Suprapubic skin (tissue), 4 donors: Measurements from ENCODE around the gene CCNB3. TPM values are rescaled to one million over a fixed set of nuclear protein-coding genes. Genes with fewer than 3 reads are reported as not detected.

ENCODE experiments used
- DNase-seq, 2 donors: peaks; one replicate each; pipeline ENCODE4 v3.0.0-alpha.2; 2019; ENCODE audit warnings: low spot score in 2 of 2
- H3K27ac ChIP-seq: fragments of 200-600 bp; sonication (generic); one replicate; pipeline ENCODE4 v1.5.1; 2019
- H3K27me3 ChIP-seq: fragments of 200-600 bp; sonication (generic); one replicate; pipeline ENCODE4 v1.5.1; 2019
- H3K36me3 ChIP-seq: fragments of 200-600 bp; sonication (generic); one replicate; pipeline ENCODE4 v1.5.1; 2019
- H3K4me1 ChIP-seq: fragments of 200-600 bp; sonication (generic); one replicate; pipeline ENCODE4 v1.5.1; 2019
- H3K4me3 ChIP-seq: fragments of 200-600 bp; sonication (generic); one replicate; pipeline ENCODE4 v1.5.1; 2019; ENCODE audit warnings: mild to moderate bottlenecking
- H3K9me3 ChIP-seq: fragments of 200-600 bp; sonication (generic); one replicate; pipeline ENCODE4 v1.5.1; 2019
- EP300 ChIP-seq: sonication (generic); formaldehyde crosslinking; IDR thresholded peaks from one replicate; pipeline ENCODE4 v1.6.1; 2017; ENCODE audit warnings: antibody characterized with exemption
- POLR2A ChIP-seq, 2 donors: fragments of 450-650 bp; IDR thresholded peaks; one replicate each; pipeline ENCODE4 v1.6.1; 2017; ENCODE audit warnings: antibody characterized with exemption in 2 of 2, mild to moderate bottlenecking in 2 of 2, moderate library complexity in 2 of 2
- POLR2AphosphoS5 ChIP-seq, 3 donors: sonication (generic); formaldehyde crosslinking; IDR thresholded peaks; one replicate each; pipeline ENCODE4 v1.6.1; 2017; ENCODE audit warnings: antibody characterized with exemption in 3 of 3
- WGBS: methylation state at CpG from one replicate; pipeline ENCODE4 v1.1.5; 2018; 5-methylcytosine and 5-hydroxymethylcytosine counted together
- total RNA-seq, 4 donors: library from RNA; depleted of rRNA; stranded (reverse); fragments of >200 nt; gene quantifications; one replicate each; pipeline ENCODE4 v1.1.0, GENCODE V29; 2016
- TF ChIP-seq, protein P1 (sequence below), 2 donors: fragments of 200-600 bp in 1 of 2; fragments of 450-650 bp in 1 of 2; sonication (generic) in 1 of 2; IDR thresholded peaks; one replicate each; pipeline ENCODE4 v1.5.1; 2016 to 2019; ENCODE audit warnings: antibody characterized with exemption in 2 of 2, mild to moderate bottlenecking in 1 of 2, moderate library complexity in 1 of 2

The CCNB3 gene
- total RNA-seq, 4 donors from 2014 or later = 0.36 to 8.8 (median 0.82) TPM

- no peak overlapping the region for H3K27ac ChIP-seq
- WGBS = 33% methylated on average over 2 of the region's 2 CpGs
- no peaks in the 10 kb centered on the region for H3K9me3 ChIP-seq
- TF ChIP-seq, protein P1, sequence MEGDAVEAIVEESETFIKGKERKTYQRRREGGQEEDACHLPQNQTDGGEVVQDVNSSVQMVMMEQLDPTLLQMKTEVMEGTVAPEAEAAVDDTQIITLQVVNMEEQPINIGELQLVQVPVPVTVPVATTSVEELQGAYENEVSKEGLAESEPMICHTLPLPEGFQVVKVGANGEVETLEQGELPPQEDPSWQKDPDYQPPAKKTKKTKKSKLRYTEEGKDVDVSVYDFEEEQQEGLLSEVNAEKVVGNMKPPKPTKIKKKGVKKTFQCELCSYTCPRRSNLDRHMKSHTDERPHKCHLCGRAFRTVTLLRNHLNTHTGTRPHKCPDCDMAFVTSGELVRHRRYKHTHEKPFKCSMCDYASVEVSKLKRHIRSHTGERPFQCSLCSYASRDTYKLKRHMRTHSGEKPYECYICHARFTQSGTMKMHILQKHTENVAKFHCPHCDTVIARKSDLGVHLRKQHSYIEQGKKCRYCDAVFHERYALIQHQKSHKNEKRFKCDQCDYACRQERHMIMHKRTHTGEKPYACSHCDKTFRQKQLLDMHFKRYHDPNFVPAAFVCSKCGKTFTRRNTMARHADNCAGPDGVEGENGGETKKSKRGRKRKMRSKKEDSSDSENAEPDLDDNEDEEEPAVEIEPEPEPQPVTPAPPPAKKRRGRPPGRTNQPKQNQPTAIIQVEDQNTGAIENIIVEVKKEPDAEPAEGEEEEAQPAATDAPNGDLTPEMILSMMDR (IDR thresholded peaks at IDR 0.05) = no peak
- TF ChIP-seq POLR2A (IDR thresholded peaks at IDR 0.05) (no peak), POLR2AphosphoS5 (IDR thresholded peaks at IDR 0.05) (no peak), EP300 (no peak)
- no peak for DNase-seq
- no peaks in the 10 kb centered on the region for H3K4me1 ChIP-seq
- no peaks in the 10 kb centered on the region for H3K27me3 ChIP-seq
- no peak overlapping the region for H3K4me3 ChIP-seq
- H3K36me3 ChIP-seq = no peaks in the 10 kb centered on the region
These were observed 189.3 kb downstream of the CCNB3 start for GRCh38 chrX:50393902-50394301.

Other genes with a start within 250 kb of the CCNB3 start
- gene AKAP4, start 3.8 kb upstream of the CCNB3 start, total RNA-seq = not detected